SK-N-SH treated with all-trans-retinoic acid at 6 μM for 48 hours (cell line): ENCODE data around the gene HDAC4.

Experiments
- ARNTL ChIP-seq: fragments of 450-650 bp; formaldehyde crosslinking; IDR thresholded peaks from 2 replicates; pipeline ENCODE4 v1.5.0; 2020; ENCODE audit warnings: low read depth, mild to moderate bottlenecking, moderate library complexity, borderline replicate concordance
- BACH2 ChIP-seq: fragments of 250-450 bp; sonication (Bioruptor Pico); IDR thresholded peaks from 2 replicates; pipeline ENCODE4 v1.9.0; 2021; ENCODE audit warnings: mild to moderate bottlenecking, borderline replicate concordance
- CREB5 ChIP-seq: fragments of 250-450 bp; sonication (Bioruptor Pico); IDR thresholded peaks from 2 replicates; pipeline ENCODE4 v1.5.1; 2020; ENCODE audit warnings: low read depth, mild to moderate bottlenecking, moderate library complexity
- CSDC2 ChIP-seq: fragments of 250-450 bp; sonication (Bioruptor Pico); IDR thresholded peaks from 2 replicates; pipeline ENCODE4 v1.5.0; 2020; ENCODE audit warnings: mild to moderate bottlenecking, moderate library complexity
- CSRNP3 ChIP-seq: fragments of 250-450 bp; sonication (Bioruptor Pico); IDR thresholded peaks from 2 replicates; pipeline ENCODE4 v1.5.1; 2021; ENCODE audit warnings: mild to moderate bottlenecking, moderate library complexity
- ESRRG ChIP-seq: fragments of 250-450 bp; sonication (Bioruptor Pico); IDR thresholded peaks from 2 replicates; pipeline ENCODE4 v1.6.1; 2021; ENCODE audit warnings: mild to moderate bottlenecking
- PATZ1 ChIP-seq: fragments of 250-450 bp; sonication (Bioruptor Pico); IDR thresholded peaks from 2 replicates; pipeline ENCODE4 v1.8.0; 2020; ENCODE audit warnings: mild to moderate bottlenecking, moderate library complexity, borderline replicate concordance
- RARB ChIP-seq: fragments of 250-450 bp; sonication (Bioruptor Pico); IDR thresholded peaks from 2 replicates; pipeline ENCODE4 v1.8.0; 2021; ENCODE audit warnings: mild to moderate bottlenecking, moderate library complexity
- ZFP3 ChIP-seq: fragments of 250-450 bp; sonication (Bioruptor Pico); IDR thresholded peaks from 2 replicates; pipeline ENCODE4 v1.5.0; 2020; ENCODE audit warnings: mild to moderate bottlenecking, moderate library complexity
- ZFP30 ChIP-seq: fragments of 450-650 bp; formaldehyde crosslinking; IDR thresholded peaks from 2 replicates; pipeline ENCODE4 v1.5.0; 2022; ENCODE audit warnings: mild to moderate bottlenecking, moderate library complexity
- ZNF70 ChIP-seq: fragments of 450-650 bp; formaldehyde crosslinking; IDR thresholded peaks from 2 replicates; pipeline ENCODE4 v1.5.0; 2020; ENCODE audit warnings: mild to moderate bottlenecking, moderate library complexity
- ZNF8 ChIP-seq: fragments of 450-650 bp; formaldehyde crosslinking; IDR thresholded peaks from 2 replicates; pipeline ENCODE4 v1.5.0; 2020; ENCODE audit warnings: mild to moderate bottlenecking, moderate library complexity

GRCh38 chr2:239061121-239061666 lies 339.6 kb downstream of the HDAC4 start:
- TF ChIP-seq ZFP30 (CRISPR knock-in tag) = no peak
- TF ChIP-seq CREB5 (CRISPR knock-in tag) = no peak
- TF ChIP-seq ZNF8 (CRISPR knock-in tag) = no peak
- TF ChIP-seq BACH2 = no peak
- TF ChIP-seq PATZ1 = no peak
- no peak for TF ChIP-seq ZFP3 (CRISPR knock-in tag)
- no peak for TF ChIP-seq RARB (CRISPR knock-in tag)
- TF ChIP-seq ARNTL = no peak
- TF ChIP-seq ZNF70 (CRISPR knock-in tag) = no peak
- TF ChIP-seq CSDC2 (CRISPR knock-in tag) = no peak
- TF ChIP-seq ESRRG (CRISPR knock-in tag) = no peak
- no peak for TF ChIP-seq CSRNP3 (CRISPR knock-in tag)
